DOHH2 (cell line): ENCODE measurements around the gene CTDSP1.

Source experiments
- H3F3A ChIP-seq: fragments of 200-600 bp; sonication (generic), shearing (Covaris generic); 2 replicates; pipeline ENCODE4 v1.6.0; 2016; ENCODE audit warnings: antibody characterized with exemption, mild to moderate bottlenecking; ENCODE audit not compliant: control insufficient read depth, insufficient read depth
- H3K27ac ChIP-seq: fragments of 200-600 bp; sonication (generic); 2 replicates; pipeline ENCODE4 v1.5.1; 2014; ENCODE audit warnings: low read depth, mild to moderate bottlenecking, low read length, moderate library complexity
- H3K27me3 ChIP-seq: fragments of 200-600 bp; sonication (generic); 2 replicates; pipeline ENCODE4 v1.6.1; 2014; ENCODE audit warnings: mild to moderate bottlenecking, low read length, mixed read lengths; ENCODE audit not compliant: control insufficient read depth
- H3K36me3 ChIP-seq: fragments of 200-600 bp; sonication (generic); 2 replicates; pipeline ENCODE4 v1.6.1; 2014; ENCODE audit warnings: mild to moderate bottlenecking, low read length, moderate library complexity, mixed read lengths; ENCODE audit not compliant: control insufficient read depth
- H3K4me1 ChIP-seq: fragments of 200-600 bp; sonication (generic); 2 replicates; pipeline ENCODE4 v1.6.1; 2014; ENCODE audit warnings: mild to moderate bottlenecking, low read length, mixed read lengths; ENCODE audit not compliant: control insufficient read depth
- H3K4me2 ChIP-seq: fragments of 200-600 bp; sonication (generic); 2 replicates; pipeline ENCODE4 v1.6.0; 2014; ENCODE audit warnings: mild to moderate bottlenecking, low read length, moderate library complexity
- H3K4me3 ChIP-seq: fragments of 200-600 bp; sonication (generic); 2 replicates; pipeline ENCODE4 v1.5.1; 2014; ENCODE audit warnings: mild to moderate bottlenecking, low read length, mixed read lengths
- H3K79me2 ChIP-seq: fragments of 200-600 bp; sonication (generic); 2 replicates; pipeline ENCODE4 v1.6.1; 2014; ENCODE audit warnings: mild to moderate bottlenecking, low read length, mixed read lengths; ENCODE audit not compliant: control insufficient read depth
- H3K9me2 ChIP-seq: fragments of 200-600 bp; sonication (generic); replicated peaks from 2 replicates; pipeline ENCODE4 v1.6.1; 2014; ENCODE audit warnings: mild to moderate bottlenecking, low read length, mixed read lengths; ENCODE audit not compliant: control insufficient read depth
- H3K9me3 ChIP-seq: fragments of 200-600 bp; sonication (generic); 2 replicates; pipeline ENCODE4 v1.6.1; 2014; ENCODE audit warnings: antibody characterized with exemption, low read length, mixed read lengths; ENCODE audit not compliant: control insufficient read depth, insufficient read depth
- H4K20me1 ChIP-seq: fragments of 200-600 bp; sonication (generic); 2 replicates; pipeline ENCODE4 v1.6.0; 2014; ENCODE audit warnings: low read depth, mild to moderate bottlenecking, antibody characterized with exemption, low read length, moderate library complexity; ENCODE audit not compliant: control insufficient read depth, insufficient read depth
- EZH2phosphoT487 ChIP-seq: fragments of 200-600 bp; sonication (generic); IDR thresholded peaks from 2 replicates; pipeline ENCODE4 v1.6.1; 2017; ENCODE audit warnings: borderline replicate concordance, mild to moderate bottlenecking, antibody characterized with exemption, low read length, moderate library complexity, mixed read lengths
- TF ChIP-seq, protein P1 (sequence below): fragments of 200-600 bp; sonication (generic); IDR thresholded peaks from one replicate; pipeline ENCODE4 v1.5.1; 2014; ENCODE audit warnings: antibody characterized with exemption, mild to moderate bottlenecking, low read depth, low read length; ENCODE audit not compliant: poor library complexity, severe bottlenecking

CTDSP1 gene

DNA sequence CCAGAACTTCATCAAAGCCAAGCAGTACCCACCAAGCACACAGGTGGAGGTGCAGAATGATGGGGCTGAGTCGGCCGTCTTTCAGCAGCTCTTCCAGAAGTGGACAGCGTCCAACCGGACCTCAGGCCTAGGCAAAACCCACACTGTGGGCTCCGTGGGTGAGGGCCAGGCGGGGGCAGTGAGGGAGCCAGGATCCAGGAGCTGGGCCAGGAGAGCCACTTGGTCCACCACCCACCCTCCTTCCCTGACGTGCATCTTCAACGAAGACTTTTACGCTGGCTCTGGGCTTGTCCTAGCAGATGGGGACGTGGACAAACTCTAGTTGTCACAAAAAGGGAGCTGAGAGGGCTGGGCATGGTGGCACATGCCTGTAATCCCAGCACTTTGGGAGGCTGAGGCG, 31.1 kb downstream of the CTDSP1 start:
- Histone ChIP-seq H3K4me1 (no peaks in the 10 kb centered on the region), H3K36me3 (no peaks in the 10 kb centered on the region), H3K27ac (no peak overlapping the region), H3K9me2 (no peaks in the 10 kb centered on the region), H3K4me2 (no peak overlapping the region), H3F3A (no peaks in the 10 kb centered on the region), H3K4me3 (no peak overlapping the region), H4K20me1 (no peaks in the 10 kb centered on the region), H3K79me2 (no peaks in the 10 kb centered on the region), H3K9me3 (no peaks in the 10 kb centered on the region), H3K27me3 (peaks cover 14% of the 10 kb centered on the region; the same call in 1 of the 2 replicates)
- TF ChIP-seq EZH2phosphoT487: no peak
- TF ChIP-seq, protein P1, sequence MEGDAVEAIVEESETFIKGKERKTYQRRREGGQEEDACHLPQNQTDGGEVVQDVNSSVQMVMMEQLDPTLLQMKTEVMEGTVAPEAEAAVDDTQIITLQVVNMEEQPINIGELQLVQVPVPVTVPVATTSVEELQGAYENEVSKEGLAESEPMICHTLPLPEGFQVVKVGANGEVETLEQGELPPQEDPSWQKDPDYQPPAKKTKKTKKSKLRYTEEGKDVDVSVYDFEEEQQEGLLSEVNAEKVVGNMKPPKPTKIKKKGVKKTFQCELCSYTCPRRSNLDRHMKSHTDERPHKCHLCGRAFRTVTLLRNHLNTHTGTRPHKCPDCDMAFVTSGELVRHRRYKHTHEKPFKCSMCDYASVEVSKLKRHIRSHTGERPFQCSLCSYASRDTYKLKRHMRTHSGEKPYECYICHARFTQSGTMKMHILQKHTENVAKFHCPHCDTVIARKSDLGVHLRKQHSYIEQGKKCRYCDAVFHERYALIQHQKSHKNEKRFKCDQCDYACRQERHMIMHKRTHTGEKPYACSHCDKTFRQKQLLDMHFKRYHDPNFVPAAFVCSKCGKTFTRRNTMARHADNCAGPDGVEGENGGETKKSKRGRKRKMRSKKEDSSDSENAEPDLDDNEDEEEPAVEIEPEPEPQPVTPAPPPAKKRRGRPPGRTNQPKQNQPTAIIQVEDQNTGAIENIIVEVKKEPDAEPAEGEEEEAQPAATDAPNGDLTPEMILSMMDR: no peak

DNA sequence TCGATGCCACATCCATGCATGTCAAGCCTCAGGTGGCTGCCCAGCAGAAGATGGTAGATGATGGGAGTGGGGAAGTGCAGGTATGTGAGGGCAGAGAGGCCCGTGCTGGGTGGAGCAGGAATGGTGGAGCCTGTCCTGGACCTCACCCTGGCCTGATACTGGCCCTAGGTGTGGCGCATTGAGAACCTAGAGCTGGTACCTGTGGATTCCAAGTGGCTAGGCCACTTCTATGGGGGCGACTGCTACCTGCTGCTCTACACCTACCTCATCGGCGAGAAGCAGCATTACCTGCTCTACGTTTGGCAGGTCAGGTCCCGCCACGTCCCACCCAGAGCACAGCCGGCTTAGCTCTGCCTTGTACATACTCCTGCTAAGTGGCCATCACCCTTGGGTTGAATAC, 32.2 kb downstream of the CTDSP1 start:
- Histone ChIP-seq H4K20me1 (no peaks in the 10 kb centered on the region), H3K4me2 (no peak overlapping the region), H3K9me3 (no peaks in the 10 kb centered on the region), H3K4me1 (no peaks in the 10 kb centered on the region), H3K36me3 (no peaks in the 10 kb centered on the region), H3F3A (no peaks in the 10 kb centered on the region), H3K9me2 (no peaks in the 10 kb centered on the region), H3K27ac (no peak overlapping the region), H3K27me3 (peaks cover 14% of the 10 kb centered on the region; the same call in 1 of the 2 replicates), H3K4me3 (no peak overlapping the region), H3K79me2 (no peaks in the 10 kb centered on the region)
- no peak for TF ChIP-seq EZH2phosphoT487
- TF ChIP-seq, protein P1: no peak

DNA sequence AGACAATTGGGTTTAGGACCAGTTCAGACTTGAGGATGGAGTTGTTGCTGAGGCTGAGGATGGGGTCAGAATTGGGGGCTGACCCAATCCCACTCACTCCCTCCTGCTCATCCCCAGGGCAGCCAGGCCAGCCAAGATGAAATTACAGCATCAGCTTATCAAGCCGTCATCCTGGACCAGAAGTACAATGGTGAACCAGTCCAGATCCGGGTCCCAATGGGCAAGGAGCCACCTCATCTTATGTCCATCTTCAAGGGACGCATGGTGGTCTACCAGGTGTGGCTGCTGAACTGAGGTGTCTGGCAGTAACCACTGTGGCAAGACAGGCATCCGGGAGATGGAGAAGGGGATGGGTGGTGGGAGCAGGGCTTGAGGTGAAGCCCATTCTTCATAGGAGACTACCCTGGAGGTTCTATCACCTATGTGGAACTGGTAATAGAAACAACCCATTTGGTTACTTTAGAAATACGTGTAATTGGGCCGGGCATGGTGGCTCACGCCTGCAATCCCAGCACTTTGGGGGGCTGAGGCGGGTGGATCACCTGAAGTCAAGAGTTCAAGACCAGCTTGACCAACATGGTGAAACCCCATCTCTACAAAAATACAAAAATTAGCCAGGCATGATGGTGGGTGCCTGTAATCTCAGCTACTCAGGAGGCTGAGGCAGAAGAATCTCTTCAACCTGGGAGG, 33.2 kb downstream of the CTDSP1 start:
- Histone ChIP-seq H3K4me1 (no peaks in the 10 kb centered on the region; the same call in 1 of the 2 replicates), H3F3A (no peaks in the 10 kb centered on the region), H3K36me3 (no peaks in the 10 kb centered on the region), H3K4me2 (no peak overlapping the region), H3K27me3 (peaks cover 14% of the 10 kb centered on the region; the same call in 1 of the 2 replicates), H3K4me3 (no peak overlapping the region), H3K9me3 (no peaks in the 10 kb centered on the region), H3K79me2 (no peaks in the 10 kb centered on the region), H3K9me2 (no peaks in the 10 kb centered on the region), H4K20me1 (no peaks in the 10 kb centered on the region), H3K27ac (no peak overlapping the region)
- TF ChIP-seq, protein P1: no peak
- no peak for TF ChIP-seq EZH2phosphoT487
